Upper lobe of left lung (tissue), 4 donors: Measurements from ENCODE around the gene CYP19A1.

Experiments
- POLR2A ChIP-seq, 4 donors: fragments of 450-650 bp; IDR thresholded peaks; one replicate each; pipeline ENCODE4 v1.5.1; 2016 to 2017; ENCODE audit warnings: antibody characterized with exemption in 4 of 4, mild to moderate bottlenecking in 2 of 4
- POLR2AphosphoS5 ChIP-seq, 2 donors: sonication (generic); formaldehyde crosslinking; IDR thresholded peaks; one replicate each; pipeline ENCODE4 v1.5.1; 2017; ENCODE audit warnings: antibody characterized with exemption in 2 of 2
- TF ChIP-seq, protein P1 (sequence below), 6 experiments: fragments of 450-650 bp in 4 of 6; fragments of 200-600 bp in 2 of 6; sonication (generic) in 2 of 6; IDR thresholded peaks; one replicate each; pipeline ENCODE4 v1.5.1; 2016 to 2019; ENCODE audit warnings: antibody characterized with exemption in 6 of 6

DNA sequence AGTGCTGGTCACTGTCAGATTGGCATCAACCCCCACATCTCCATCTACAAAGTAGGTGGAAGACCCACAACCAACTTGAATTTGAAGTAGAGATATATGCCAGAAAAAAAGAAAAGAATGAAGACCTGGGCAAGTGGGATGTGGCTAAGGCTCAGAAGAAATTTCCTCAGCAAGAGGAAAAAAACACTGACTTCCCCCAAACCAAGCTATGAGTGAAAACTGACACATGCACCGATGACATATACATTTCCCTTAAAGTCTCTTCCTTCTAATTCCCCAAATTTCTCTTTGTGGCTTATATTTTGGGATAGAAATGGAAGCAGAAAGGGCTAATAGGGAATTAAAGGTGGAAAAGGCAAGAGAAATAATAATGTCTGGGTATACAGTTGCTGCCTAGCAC lies 59.0 kb downstream of the CYP19A1 start:
- TF ChIP-seq POLR2AphosphoS5 (IDR thresholded peaks at IDR 0.05) (no peak), POLR2A (IDR thresholded peaks at IDR 0.05) (no peak)
- TF ChIP-seq, protein P1, sequence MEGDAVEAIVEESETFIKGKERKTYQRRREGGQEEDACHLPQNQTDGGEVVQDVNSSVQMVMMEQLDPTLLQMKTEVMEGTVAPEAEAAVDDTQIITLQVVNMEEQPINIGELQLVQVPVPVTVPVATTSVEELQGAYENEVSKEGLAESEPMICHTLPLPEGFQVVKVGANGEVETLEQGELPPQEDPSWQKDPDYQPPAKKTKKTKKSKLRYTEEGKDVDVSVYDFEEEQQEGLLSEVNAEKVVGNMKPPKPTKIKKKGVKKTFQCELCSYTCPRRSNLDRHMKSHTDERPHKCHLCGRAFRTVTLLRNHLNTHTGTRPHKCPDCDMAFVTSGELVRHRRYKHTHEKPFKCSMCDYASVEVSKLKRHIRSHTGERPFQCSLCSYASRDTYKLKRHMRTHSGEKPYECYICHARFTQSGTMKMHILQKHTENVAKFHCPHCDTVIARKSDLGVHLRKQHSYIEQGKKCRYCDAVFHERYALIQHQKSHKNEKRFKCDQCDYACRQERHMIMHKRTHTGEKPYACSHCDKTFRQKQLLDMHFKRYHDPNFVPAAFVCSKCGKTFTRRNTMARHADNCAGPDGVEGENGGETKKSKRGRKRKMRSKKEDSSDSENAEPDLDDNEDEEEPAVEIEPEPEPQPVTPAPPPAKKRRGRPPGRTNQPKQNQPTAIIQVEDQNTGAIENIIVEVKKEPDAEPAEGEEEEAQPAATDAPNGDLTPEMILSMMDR (IDR thresholded peaks at IDR 0.05): no peak
